Embryonic facial prominence (tissue), 1 donor: ENCODE results near the gene SLC14A1.

Experiments used
- DNase-seq: peaks from one replicate; pipeline ENCODE4 v3.0.0-alpha.2; 2016; ENCODE audit errors: extremely low spot score

SLC14A1 gene

GRCh38 chr18:45723567-45724355, at the start of gene SLC14A1:
TSS of gene SLC14A1 (plus strand) at chr18:45724181. CDS start at chr18:45730321, 6,140 bp downstream.
- DNase-seq, result no peak

GRCh38 chr18:45677276-45677807, 46.6 kb upstream of the SLC14A1 start:
- DNase-seq, result no peak

- no peak for DNase-seq
These were observed 45.5 kb upstream of the SLC14A1 start for GRCh38 chr18:45678441-45678840.

GRCh38 chr18:45678850-45679249, 45.1 kb upstream of the SLC14A1 start:
- no peak for DNase-seq

GRCh38 chr18:45680066-45680690, 43.8 kb upstream of the SLC14A1 start:
- DNase-seq, result no peak

GRCh38 chr18:45682181-45682580, 41.8 kb upstream of the SLC14A1 start:
- no peak for DNase-seq

GRCh38 chr18:45684341-45685115, 39.5 kb upstream of the SLC14A1 start:
- DNase-seq, result no peak

GRCh38 chr18:45686891-45687611, 36.9 kb upstream of the SLC14A1 start:
- DNase-seq, result no peak

- DNase-seq, result no peak
These were observed 36.4 kb upstream of the SLC14A1 start for GRCh38 chr18:45687621-45688020.

GRCh38 chr18:45688113-45688512, 35.9 kb upstream of the SLC14A1 start:
- DNase-seq, result no peak

GRCh38 chr18:45688833-45689232, 35.1 kb upstream of the SLC14A1 start:
- no peak for DNase-seq

- no peak for DNase-seq
These were observed 34.6 kb upstream of the SLC14A1 start for GRCh38 chr18:45689396-45689795.

GRCh38 chr18:45690975-45691815, 32.8 kb upstream of the SLC14A1 start:
- DNase-seq, result peak; percentile 53

- DNase-seq, result no peak
These were observed 32.2 kb upstream of the SLC14A1 start for GRCh38 chr18:45691816-45692179.

GRCh38 chr18:45702708-45703265, 21.2 kb upstream of the SLC14A1 start:
- DNase-seq, result no peak

- DNase-seq, result no peak
These were observed 15.2 kb upstream of the SLC14A1 start for GRCh38 chr18:45708831-45709230.

GRCh38 chr18:45712061-45712460, 11.9 kb upstream of the SLC14A1 start:
- no peak for DNase-seq

- no peak for DNase-seq
These were observed 10.7 kb upstream of the SLC14A1 start for GRCh38 chr18:45713239-45713638.

- DNase-seq, result no peak
These were observed 8.7 kb upstream of the SLC14A1 start for GRCh38 chr18:45715212-45715780.

GRCh38 chr18:45719106-45719505, 4.9 kb upstream of the SLC14A1 start:
- DNase-seq, result no peak
